Neural progenitor cell (in vitro differentiated cells): Measurements from ENCODE around the gene FAM20A.

Experiments used
- CTCF ChIP-seq: fragments of 200-600 bp; sonication (generic); IDR thresholded peaks from 2 replicates; pipeline ENCODE4 v1.5.1; 2017; ENCODE audit warnings: antibody characterized with exemption, mild to moderate bottlenecking
- EZH2 ChIP-seq: fragments of 200-600 bp; sonication (generic); IDR thresholded peaks from 2 replicates; pipeline ENCODE4 v1.6.1; 2017; ENCODE audit warnings: antibody characterized with exemption, mild to moderate bottlenecking, moderate library complexity
- EZH2phosphoT487 ChIP-seq: fragments of 200-600 bp; sonication (generic); IDR thresholded peaks from 2 replicates; pipeline ENCODE4 v1.6.1; 2017; ENCODE audit warnings: antibody characterized with exemption

DNA sequence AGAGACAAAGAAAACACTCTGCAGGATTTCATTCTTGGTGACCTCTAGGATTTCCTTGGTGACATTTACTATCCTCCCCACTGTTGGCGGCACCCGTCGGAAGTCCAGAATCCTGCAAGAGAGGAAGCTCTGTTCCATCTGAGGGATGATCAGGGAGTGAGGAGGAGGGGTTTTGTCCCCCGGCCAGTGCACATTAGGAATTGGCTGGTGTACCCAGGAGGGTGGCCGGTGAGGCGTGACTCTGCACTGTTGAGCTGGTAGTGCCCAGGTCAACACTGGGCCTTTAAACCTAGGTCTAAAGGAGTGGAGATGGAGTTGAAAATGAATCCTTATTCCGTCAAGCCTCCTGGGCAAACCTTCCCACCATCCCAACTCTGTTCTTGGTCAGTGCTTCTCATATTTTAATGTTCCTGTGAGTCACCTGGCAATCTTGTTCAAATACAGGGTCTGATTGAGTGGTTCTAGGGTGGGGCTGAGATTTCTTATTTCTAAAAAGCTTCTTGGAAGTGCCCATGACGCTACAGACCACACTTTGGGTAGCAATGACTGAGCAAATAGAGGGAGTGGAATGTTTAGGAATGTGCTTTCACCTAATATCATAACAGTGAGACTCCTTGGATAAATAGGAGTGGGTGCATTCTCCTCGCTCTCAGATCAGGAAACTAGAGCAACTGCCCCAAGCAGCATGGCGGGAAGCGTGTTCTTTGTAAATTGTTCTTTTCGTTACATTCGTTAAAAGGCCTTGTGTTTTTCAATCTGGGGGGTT, 58.3 kb downstream of the FAM20A start:
- no peak for TF ChIP-seq EZH2
- no peak for TF ChIP-seq CTCF
- TF ChIP-seq EZH2phosphoT487 = no peak
